ENCODE data around the gene TCF3. TPM values are rescaled to one million over a fixed set of nuclear protein-coding genes. Genes with fewer than 3 reads are reported as not detected.

Gene TCF3
- total and polyA plus RNA-seq, 10 of the 15 experiments (the other 5 are each of a cell fraction or from before 2014, with no cell fraction given) = 6.7 to 282 (median 70.7) TPM

DNA sequence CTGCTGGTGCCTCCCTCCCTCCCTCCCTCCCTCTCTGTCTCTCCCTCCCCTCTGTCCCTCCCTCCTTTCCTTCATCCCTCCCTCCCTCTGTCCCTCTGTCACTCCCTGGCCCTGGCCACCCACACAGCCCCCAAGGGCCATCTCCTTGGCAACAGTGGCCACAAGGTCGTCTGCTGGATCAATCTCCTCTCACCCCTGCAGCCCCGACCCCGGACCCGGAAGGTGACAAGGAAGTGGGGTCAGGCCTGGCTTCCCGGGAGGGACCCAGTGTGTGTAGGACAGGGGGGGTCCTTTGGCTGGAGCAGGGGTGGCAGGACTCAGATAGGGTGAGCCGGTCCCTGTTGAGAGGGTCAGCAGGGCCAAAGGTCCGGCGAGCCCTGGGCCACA, 21.9 kb upstream of the TCF3 start:
- in situ Hi-C loops (cut with MboI) (loop anchor here (5.0 kb wide), 1 partner anchor 93 kb away; no protein-coding TSS in a partner anchor), intact Hi-C loops (cut with micrococcal nuclease; ENCODE audit: unreplicated experiment) (loop anchor here (5.0 kb wide), 1 partner anchor 67 kb away; the partner anchor contains the start of gene UQCR11)
- Histone ChIP-seq H3K36me3 (ENCODE audit: control insufficient read depth in 2 of 2, insufficient read depth in 2 of 2, low read length in 1 of 2) (no peaks in the 10 kb centered on the region), H2AFZ (ENCODE audit: control insufficient read depth, low read depth, low read length) (no peak overlapping the region), H3K9me3 (replicated peaks; ENCODE audit: control insufficient read depth, insufficient read depth, low read length) (no peaks in the 10 kb centered on the region), H4K20me1 (ENCODE audit: control insufficient read depth, insufficient read depth) (no peaks in the 10 kb centered on the region), H3K4me3 (no peak overlapping the region), H3K9ac (ENCODE audit: control insufficient read depth, insufficient read depth, low read length) (no peak overlapping the region), H3K27ac (ENCODE audit: control insufficient read depth, insufficient read depth) (no peak overlapping the region), H3K4me1 (ENCODE audit: control insufficient read depth, insufficient read depth, low read length) (peaks cover under 1% of the 10 kb centered on the region), H3K27me3 (replicated peaks in 1 of 2; ENCODE audit: control insufficient read depth in 2 of 2, insufficient read depth in 2 of 2, low read length in 1 of 2) (no peaks in the 10 kb centered on the region), H3K4me2 (ENCODE audit: control insufficient read depth, insufficient read depth) (no peak overlapping the region), H3K79me2 (ENCODE audit: control insufficient read depth, insufficient read depth, low read length) (no peaks in the 10 kb centered on the region)
- ATAC-seq = no peak
- WGBS (ENCODE audit: insufficient coverage, insufficient replicate concordance, low lambda C conversion rate, missing lambda C conversion rate) = 23% methylated on average over 8 of the region's 8 CpGs
- no peak for FAIRE-seq
- ChIA-PET POLR2A (no interaction called here), RAD21 (ENCODE audit: unreplicated experiment) (interaction anchor here (0.8 to 1.5 kb wide), 4 partner anchors 21 to 128 kb away, joined by 3 to 7 read pairs (median 4); partner anchors contain the start of gene TCF3), CTCF (interaction anchor here (0.7 to 6.2 kb wide), 4 partner anchors 85 to 152 kb away, joined by 3 to 55 read pairs (median 14); no protein-coding TSS in a partner anchor), SMC1A (ENCODE audit: uncharacterized antibody, unreplicated experiment) (no interaction called here)
- TF ChIP-seq ZZZ3 (IDR thresholded peaks at IDR 0.05; ENCODE audit: control insufficient read depth, insufficient read length, low read depth) = no peak
- no peak for TF ChIP-seq NR2F1 (conservative IDR thresholded peaks at IDR 0.05)
- TF ChIP-seq ZNF622 (IDR thresholded peaks at IDR 0.05) = no peak
- TF ChIP-seq, protein P1, sequence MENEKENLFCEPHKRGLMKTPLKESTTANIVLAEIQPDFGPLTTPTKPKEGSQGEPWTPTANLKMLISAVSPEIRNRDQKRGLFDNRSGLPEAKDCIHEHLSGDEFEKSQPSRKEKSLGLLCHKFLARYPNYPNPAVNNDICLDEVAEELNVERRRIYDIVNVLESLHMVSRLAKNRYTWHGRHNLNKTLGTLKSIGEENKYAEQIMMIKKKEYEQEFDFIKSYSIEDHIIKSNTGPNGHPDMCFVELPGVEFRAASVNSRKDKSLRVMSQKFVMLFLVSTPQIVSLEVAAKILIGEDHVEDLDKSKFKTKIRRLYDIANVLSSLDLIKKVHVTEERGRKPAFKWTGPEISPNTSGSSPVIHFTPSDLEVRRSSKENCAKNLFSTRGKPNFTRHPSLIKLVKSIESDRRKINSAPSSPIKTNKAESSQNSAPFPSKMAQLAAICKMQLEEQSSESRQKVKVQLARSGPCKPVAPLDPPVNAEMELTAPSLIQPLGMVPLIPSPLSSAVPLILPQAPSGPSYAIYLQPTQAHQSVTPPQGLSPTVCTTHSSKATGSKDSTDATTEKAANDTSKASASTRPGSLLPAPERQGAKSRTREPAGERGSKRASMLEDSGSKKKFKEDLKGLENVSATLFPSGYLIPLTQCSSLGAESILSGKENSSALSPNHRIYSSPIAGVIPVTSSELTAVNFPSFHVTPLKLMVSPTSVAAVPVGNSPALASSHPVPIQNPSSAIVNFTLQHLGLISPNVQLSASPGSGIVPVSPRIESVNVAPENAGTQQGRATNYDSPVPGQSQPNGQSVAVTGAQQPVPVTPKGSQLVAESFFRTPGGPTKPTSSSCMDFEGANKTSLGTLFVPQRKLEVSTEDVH (IDR thresholded peaks at IDR 0.05; ENCODE audit: low read depth, partially characterized antibody) = no peak
- no peak for TF ChIP-seq BCL11A (IDR thresholded peaks at IDR 0.05; ENCODE audit: low read depth, low read length)
- no peak for TF ChIP-seq FOXK2 (IDR thresholded peaks at IDR 0.05)
- no peak for TF ChIP-seq BCLAF1 (IDR thresholded peaks at IDR 0.05)
- no peak for DNase-seq (ENCODE audit: low read depth, low spot score)
- no TSS peak for BruUV-seq (replicated peaks)

All from GM12878 (cell line).